ENCODE measurements around the gene ARHGAP9. TPM values are rescaled to one million over a fixed set of nuclear protein-coding genes. Genes with fewer than 3 reads are reported as not detected.
"Not testable (repeated sequence)": the region's sequence is repeated elsewhere in the genome, so short reads cannot be mapped to it uniquely, and the experiment has no call there.

The ARHGAP9 gene
- total and polyA plus RNA-seq, 2 of the 8 experiments (the other 6 are each of a cell fraction or from before 2014, with no cell fraction given), result 3.2 to 6.0 TPM

DNA sequence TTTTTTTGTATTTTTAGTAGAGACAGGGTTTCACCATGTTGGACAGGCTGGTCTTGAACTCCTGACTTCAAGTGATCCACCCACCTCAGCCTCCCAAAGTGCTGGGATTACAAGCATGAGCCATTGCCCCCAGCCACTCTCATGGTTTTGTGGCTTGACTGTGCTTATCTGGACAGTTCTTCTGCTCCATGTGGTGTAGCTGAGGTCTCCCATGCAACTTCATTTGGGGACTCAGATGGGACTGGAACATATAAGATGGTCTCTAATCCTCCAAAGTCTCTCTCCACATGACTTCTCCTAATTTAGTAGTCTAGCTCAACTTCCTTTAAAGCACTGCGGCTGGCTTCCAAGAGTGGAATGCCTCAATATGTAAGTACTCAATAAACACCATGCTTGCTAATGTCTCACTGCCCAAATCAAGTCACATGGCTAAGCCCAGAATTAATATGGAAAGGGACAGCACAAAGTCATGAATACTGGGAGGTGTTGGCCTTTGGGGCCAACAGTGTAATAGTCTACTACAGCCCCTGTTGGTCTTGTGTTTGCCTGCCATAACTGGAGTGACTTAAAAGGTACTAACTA is 37.7 kb downstream of the ARHGAP9 start (continued):
- TF ChIP-seq JUND (IDR thresholded peaks at IDR 0.05; ENCODE audit: low read length) (no peak), SUZ12 (IDR thresholded peaks at IDR 0.05; ENCODE audit: low read length) (no peak), KDM4A (IDR thresholded peaks at IDR 0.05; ENCODE audit: low read depth, low read length, severe bottlenecking) (no peak), NRF1 (IDR thresholded peaks at IDR 0.05; ENCODE audit: low read depth, low read length) (no peak), KDM1A (IDR thresholded peaks at IDR 0.05; ENCODE audit: borderline replicate concordance, low read length) (no peak)

DNA sequence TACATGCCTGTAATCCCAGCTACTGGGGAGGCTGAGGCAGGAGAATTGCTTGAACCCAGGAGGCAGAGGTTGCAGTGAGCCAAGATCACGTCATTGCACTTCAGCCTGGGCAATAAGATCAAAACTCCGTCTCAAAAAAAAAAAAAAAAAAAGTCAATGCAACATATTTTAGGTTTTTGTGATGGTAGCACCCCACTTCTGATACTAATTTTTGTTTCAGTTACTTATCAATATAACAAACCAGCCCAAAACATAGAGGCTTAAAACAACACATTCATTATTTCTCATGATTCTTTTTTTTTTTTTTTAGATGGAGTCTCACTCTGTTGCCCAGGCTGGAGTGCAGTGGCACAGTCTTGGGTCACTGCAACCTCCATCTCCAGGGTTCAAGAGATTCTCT is 38.3 kb downstream of the ARHGAP9 start:
- H2AFZ ChIP-seq (ENCODE audit: low read length); H3K27me3 ChIP-seq (replicated peaks in 1 of 4; ENCODE audit: control insufficient read depth in 3 of 4, extremely low read depth in 1 of 4, insufficient read depth in 3 of 4, low read length in 3 of 4); DNase-seq (ENCODE audit: low read depth in 1 of 2, low spot score in 2 of 2); H3K79me2 ChIP-seq (ENCODE audit: control insufficient read depth in 1 of 2, insufficient read depth in 2 of 2, low read length in 2 of 2); H3K4me1 ChIP-seq (replicated peaks in 1 of 4; ENCODE audit: control insufficient read depth in 3 of 4, insufficient read depth in 4 of 4, low read length in 3 of 4); H3K27ac ChIP-seq (ENCODE audit: low read depth, low read length); H3K9ac ChIP-seq (replicated peaks in 1 of 4; ENCODE audit: extremely low read depth in 1 of 4, low read depth in 3 of 4, low read length in 3 of 4); H3K4me2 ChIP-seq (ENCODE audit: insufficient read depth in 1 of 2, low read depth in 2 of 2, low read length in 2 of 2); H4K91ac ChIP-seq (replicated peaks; ENCODE audit: insufficient read length, low read length); H4K8ac ChIP-seq (ENCODE audit: extremely low read depth, insufficient read depth, low read length); H3K14ac ChIP-seq (ENCODE audit: insufficient read length); H2BK12ac ChIP-seq (ENCODE audit: low read depth, low read length); H2AK5ac ChIP-seq (ENCODE audit: low read depth, low read length); H2BK5ac ChIP-seq (ENCODE audit: low read depth, low read length); H3K36me3 ChIP-seq (ENCODE audit: control insufficient read depth in 2 of 4, insufficient read depth in 4 of 4, low read length in 3 of 4); H2BK15ac ChIP-seq (ENCODE audit: low read length); H2BK20ac ChIP-seq (ENCODE audit: low read length); H4K5ac ChIP-seq (ENCODE audit: insufficient read length, low read depth, low read length); H3K56ac ChIP-seq (replicated peaks; ENCODE audit: insufficient read length, low read depth, low read length); H3K79me1 ChIP-seq (ENCODE audit: low read depth, low read length); H3K4me3 ChIP-seq (ENCODE audit: extremely low read depth in 1 of 4, insufficient read depth in 2 of 4, low read depth in 3 of 4, low read length in 4 of 4); H3K23ac ChIP-seq (ENCODE audit: insufficient read length); H3K23me2 ChIP-seq (ENCODE audit: low read depth, low read length); H2BK120ac ChIP-seq (replicated peaks; ENCODE audit: low read depth, low read length); H3K9me3 ChIP-seq (ENCODE audit: insufficient read depth in 2 of 2, low read depth in 1 of 2, low read length in 1 of 2); H4K20me1 ChIP-seq (replicated peaks in 1 of 2; ENCODE audit: control insufficient read depth in 1 of 2, insufficient read depth in 2 of 2, low read length in 2 of 2); H3K4ac ChIP-seq (replicated peaks; ENCODE audit: insufficient read length, low read depth, low read length); FAIRE-seq; H3K18ac ChIP-seq (ENCODE audit: extremely low read depth, low read length): not testable (repeated sequence)
- CTCF ChIA-PET (ENCODE audit: partially characterized antibody), result interaction anchor here (0.6 to 6.3 kb wide), 4 partner anchors 13 to 165 kb away, joined by 3 to 47 read pairs (median 4); partner anchors contain the start of gene INHBE
- 100% methylated on average over 2 of the region's 2 CpGs; no CpG with 5 or more reads in 1 of the 2 experiments for WGBS, 2 experiments (ENCODE audit: extremely low coverage in 1 of 2, insufficient coverage in 1 of 2, insufficient read length in 1 of 2, insufficient replicate concordance in 2 of 2, low coverage in 1 of 2, low lambda C conversion rate in 2 of 2, missing lambda C conversion rate in 1 of 2)
- POLR2A ChIA-PET (ENCODE audit: partially characterized antibody), result interaction anchor here (0.6 to 4.6 kb wide), 3 partner anchors 9 to 17 kb away, joined by 3 to 34 read pairs (median 5); partner anchors contain the start of gene INHBE

Measured in H1 (cell line).